ENCODE results near the gene CHRNA10.

CHRNA10 gene, protein sequence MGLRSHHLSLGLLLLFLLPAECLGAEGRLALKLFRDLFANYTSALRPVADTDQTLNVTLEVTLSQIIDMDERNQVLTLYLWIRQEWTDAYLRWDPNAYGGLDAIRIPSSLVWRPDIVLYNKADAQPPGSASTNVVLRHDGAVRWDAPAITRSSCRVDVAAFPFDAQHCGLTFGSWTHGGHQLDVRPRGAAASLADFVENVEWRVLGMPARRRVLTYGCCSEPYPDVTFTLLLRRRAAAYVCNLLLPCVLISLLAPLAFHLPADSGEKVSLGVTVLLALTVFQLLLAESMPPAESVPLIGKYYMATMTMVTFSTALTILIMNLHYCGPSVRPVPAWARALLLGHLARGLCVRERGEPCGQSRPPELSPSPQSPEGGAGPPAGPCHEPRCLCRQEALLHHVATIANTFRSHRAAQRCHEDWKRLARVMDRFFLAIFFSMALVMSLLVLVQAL

DNA sequence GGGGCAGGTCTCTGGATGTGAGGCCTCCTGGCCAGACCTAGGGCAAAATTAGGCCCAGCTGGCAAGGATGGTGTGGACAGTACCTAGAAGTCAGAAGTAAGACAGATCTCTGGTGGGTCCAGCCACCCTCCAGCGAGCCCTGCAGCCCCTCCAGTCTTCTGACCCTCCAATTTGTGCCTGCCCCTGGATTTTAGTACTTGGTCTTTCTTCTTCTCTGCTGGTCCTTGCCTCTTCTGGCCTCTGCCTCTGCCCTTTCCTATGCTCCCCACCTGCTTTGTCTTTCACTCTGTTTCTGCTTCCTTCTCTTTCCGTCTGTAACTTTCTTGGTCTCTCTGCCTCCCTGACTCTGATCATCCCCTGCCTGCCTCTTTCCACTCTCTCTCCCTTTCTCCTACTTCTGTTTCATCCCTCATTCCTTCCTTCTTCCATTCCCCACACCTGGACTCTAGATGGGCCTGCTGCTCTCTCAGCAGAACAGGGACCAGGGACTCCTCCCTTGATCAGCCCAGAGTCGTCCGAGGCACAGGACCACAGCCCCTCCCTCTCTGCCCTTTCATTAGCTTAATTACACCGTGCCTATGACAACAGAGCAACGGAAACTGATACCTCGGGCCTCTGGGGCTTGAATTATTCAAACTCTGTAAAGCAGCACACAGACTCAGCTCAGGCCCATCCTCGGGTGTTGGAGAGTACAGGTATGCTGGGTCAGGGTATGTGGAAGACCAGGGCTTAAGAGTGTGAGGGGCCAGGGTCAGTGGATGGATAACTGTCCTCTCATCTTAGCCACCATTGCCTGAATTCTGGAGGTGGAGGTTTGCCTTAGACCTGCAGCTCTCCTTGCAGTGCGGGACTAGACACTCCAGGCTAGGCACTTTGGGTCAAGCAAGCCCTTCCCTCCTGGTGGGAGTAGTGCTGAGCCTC is at the start of gene CHRNA10:
Gene CHRNA10 (minus strand): TSS at position 51 of the 921 bp plus-strand sequence. CDS start 72 bp downstream, outside the sequence.
- DNase-seq: no peak

DNA sequence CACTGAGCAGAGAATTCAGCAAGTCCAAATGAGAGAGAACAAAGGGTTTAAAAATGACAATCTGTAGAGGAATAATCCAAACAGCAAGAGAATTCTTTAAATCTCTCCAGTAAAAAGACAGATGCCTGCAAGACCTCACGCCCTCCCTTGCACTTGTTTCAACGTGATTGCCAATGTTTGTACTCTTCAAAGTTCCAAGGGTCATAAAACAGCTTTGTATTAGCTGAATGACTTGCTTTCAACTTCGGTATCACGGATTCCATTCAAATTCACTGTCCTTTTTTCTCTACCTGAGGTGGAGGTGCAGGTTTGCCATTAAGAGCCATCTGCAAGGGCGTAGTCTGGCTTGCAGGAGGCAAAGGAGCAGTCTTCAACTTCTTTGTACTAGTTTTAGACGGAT is 41.1 kb upstream of the CHRNA10 start:
- no peak for DNase-seq

DNA sequence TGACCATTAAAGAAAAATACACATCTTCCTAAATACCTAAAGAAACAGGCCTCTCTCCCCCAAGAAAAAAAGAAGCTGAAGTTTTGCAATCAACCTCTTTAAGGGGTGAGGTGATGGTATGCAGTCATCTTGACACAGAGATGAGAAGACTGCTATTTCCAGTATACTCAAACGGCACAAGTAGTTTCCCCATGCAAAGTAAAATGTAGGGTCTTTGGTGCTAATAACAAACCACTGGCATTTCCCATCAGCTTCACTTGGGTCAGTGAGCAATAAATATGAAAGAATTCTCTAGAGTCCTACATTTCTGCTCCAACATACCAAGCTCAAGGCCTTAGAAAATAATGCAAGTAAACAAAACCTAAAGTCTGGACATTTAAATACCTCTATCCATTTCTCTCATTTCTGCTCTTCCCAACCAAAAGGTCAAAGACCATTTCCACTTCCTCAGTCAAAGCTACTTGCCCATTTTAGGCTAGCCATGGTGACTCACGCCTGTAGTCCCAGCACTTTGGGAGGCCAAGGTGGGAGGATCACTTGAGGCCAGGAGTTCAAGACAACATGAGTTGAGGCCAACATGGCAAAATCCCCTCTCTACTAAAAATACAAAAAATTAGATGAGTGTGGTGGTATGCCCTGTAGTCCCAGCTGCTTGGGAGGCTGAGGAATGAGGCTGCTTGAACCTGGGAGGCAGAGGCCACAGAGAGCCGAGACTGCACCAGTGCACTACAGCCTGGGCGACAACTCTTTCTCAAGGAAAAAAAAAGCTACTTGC is 39.5 kb upstream of the CHRNA10 start:
- DNase-seq: no peak

DNA sequence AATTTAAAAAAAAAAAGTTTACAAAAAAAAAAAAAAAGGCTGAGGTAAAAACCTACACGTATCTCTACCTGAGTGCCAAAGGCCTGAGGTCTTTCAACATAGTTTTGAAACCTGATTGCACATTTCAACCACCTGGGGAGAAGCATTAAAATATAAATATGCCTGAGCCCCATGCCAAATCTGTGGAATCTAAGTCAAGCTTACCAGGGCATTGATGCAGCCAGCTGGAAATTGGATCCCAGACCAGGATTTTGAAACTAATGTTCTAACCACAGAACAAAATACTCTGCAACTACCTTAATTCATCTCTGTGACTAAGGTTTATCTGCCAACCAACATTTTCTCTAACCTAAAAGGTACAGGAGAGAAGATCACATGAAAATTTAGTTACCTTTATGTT is 38.8 kb upstream of the CHRNA10 start:
- DNase-seq: no peak

DNA sequence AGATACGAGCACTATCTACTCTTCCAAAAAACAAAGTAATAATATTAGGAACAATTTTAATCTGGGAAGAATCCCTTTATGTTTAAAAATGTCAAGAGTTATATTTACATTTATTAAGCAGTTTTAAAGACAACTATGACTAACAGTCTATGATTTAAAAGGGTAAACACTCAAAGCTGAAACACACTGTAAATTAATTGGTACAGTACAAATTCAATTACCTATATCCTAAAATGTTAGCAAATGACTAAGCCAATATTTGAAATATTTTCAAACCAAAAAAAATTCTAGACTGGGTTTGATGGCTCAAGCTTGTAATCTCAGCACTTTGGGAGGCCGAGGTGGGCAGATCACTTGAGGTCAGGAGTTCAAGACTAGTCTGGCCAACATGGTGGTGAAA is 36.0 kb upstream of the CHRNA10 start:
- DNase-seq: no peak

DNA sequence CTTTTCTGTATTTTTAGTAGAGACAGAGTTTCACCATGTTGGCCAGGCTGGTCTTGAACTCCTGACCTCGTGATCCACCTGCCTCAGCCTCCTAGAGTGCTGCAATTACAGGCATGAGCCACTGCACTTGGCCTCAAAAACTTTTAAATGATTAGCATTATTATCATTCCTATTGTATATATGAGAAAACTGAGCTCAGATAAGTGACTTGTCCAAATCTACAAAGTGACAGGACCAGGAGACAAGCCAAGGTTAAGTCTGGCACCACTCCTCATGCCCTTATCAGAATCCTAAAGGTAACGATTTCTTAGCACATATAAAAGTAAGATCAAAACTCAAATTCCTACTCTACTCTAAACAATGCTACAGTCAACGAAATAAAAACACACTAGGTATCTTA is 32.2 kb upstream of the CHRNA10 start:
- no peak for DNase-seq

DNA sequence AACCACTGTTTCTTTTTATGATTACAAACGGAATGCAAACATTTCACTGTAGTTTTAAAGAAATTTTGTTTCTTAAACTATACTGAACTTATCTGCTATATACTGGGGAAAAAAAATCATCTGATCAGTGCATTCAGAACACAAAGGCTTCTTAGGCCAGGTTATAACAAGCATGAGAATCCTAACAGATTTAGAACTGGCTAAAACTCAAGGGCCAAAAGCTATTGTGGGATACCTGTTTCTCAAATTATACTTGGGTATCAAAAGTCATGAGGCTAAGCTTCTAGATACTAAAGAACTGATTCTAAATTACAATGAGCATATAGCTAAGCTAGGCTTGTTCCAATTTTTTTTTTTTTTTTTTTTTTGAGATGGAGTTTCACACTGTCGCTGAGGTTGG is 29.7 kb upstream of the CHRNA10 start:
- no peak for DNase-seq

DNA sequence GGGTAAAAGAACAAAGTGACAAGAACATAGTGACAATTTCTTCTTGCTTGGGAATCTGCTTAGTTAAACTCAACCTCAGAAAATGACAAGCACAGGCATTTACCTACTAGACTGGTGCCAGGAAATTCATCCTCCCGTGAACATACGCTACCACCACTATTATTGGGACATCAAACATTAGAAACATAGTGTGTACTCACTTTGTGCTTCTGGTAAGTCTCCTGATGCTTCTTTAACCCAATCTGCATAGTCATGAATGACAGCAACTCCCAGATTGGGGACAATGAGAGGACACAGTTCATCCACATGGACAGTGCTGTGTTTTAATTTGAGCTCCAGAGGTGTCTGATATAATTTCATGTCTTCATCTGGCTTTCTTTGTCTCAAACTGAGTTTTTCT is 29.2 kb upstream of the CHRNA10 start:
- DNase-seq: no peak

DNA sequence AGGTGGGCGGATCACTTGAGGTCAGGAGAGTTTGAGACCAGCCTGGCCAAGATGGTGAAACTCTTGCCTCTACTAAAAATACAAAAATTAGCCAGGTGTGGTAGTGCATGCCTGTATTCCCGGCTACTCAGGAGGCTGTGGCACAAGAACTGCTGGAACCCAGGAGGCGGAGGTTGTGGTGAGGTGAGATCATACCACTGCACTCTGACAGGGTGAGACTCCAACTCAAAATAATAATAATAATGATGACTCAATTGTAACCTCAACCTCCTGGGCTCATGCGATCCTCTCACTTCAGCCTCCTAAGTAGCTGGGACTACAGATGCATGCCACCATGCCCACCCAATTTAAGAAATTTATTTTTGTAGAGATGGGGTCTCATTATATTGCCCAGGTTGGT is 15.6 kb upstream of the CHRNA10 start:
- DNase-seq: no peak

DNA sequence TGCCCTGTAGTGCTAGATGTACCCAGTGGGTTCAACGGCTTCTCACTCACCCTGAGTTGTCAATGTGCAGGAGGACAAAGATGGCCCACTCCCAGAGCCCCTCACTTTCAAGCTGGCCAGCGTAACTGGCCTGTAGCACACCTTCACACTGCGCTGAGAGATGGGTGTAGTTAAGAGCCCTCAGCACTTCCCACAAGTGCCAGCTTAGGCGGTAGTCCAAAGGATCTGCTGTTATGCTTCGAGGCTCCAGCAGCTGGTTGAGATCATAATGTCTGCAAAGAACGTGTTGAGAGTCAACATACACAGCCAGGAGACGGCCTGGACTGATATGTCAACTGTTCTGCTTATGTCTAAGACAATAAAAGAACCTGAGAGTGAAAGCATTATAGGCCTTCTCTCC is 14.7 kb upstream of the CHRNA10 start:
- DNase-seq: no peak

DNA sequence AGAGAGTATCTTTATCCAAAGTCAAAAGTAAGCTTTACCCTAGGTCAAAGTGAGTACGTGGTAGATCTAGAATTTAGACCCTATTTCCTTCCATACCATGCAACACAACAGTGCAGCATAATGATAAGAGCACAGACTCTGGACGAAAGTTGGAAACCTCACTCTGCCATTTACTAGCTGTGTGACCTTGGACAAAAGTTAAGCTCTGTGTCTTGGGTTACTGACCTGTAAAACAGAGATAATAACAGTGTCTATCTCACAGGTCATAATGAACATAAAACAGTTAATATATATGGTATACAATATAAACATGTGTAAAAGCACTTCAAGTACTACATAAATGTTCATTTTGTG is 13.6 kb upstream of the CHRNA10 start:
- no peak for DNase-seq

DNA sequence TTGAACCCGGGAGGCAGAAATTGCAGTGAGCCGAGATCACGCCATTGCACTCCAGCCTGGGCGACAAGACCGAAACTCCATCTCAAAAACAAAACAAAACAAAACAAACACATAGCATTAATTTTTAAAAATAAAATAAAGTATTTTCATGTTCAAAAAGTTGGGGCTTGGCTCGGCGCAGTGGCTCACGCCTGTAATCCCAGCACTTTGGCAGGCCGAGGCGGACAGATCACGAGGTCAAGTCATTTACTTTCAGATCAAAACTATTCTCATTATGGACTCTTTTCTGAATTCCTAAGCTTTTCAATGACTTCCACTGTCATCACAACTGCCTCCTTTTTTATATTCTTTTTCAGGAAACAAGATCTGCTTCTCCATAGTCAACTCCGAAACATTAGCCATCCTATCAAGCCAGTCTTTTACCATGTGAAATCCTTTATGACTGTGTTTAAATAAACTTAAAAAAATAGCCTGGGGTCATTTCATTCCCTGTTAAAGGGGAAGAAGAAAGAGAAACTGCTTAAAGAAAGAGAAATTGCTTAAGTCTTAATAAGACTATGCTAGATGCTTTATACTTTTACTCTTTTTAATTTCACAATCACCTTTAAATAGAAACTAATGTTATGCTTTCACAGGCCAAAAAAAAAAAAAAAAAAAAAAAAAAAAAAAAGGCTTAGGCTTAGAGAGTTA is 13.1 kb upstream of the CHRNA10 start:
- no peak for DNase-seq

DNA sequence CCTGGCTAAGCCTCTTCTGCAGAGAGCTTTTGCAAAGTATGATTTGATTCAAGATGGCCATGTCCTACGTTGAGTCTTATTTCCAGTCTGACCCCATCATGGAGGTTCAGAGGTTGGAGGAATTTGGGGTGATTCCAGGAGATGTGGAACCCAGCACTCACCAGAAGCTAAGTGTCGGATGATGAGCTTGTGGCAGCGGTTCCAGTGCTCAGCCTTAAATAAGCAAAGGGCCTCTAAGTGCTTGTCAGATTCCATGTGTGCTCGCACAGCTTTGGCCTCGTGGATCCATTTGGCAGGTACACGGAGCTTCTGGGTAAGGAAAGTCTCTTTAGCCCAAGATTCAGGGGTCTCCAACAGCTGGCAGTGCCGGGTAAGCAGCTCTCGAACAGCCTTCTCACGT is 11.9 kb upstream of the CHRNA10 start:
- DNase-seq: no peak

DNA sequence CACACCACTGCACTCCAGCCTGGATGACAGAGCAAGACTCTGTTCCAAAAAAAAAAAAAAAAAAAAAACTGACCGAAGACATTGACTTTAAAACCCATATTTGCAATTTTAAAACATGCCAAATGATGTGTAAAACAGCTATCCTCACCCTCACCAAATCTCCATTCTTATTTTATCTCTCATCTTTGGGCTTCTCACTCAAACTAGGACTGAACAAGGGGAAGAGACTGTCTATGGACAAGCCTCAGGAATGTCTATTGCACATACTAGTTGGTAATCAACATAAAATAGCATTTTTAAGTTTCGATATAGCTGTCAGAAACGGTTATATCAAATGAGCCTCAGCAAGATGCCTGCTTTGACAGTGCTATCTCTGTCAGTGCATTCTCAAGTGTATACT is 7.9 kb upstream of the CHRNA10 start:
- no peak for DNase-seq

DNA sequence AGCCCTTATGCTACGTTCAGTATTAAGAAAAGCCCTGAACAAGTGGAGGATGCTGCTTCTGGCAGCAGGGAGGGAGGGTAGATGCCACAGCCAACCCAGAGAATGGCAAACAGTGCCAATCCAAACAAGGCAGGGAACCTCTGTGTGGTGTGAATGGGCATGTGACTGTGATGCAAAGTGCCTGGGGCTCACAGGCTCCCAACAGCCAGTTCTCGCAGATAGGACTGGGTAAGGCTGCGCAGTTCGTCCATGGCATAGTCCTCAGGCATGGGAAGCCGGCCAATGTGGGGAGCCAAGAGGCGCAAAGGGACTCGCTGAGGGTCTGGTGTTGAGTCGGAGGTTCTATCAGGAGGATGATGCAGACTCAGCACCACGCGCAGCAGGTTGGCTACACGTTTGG is 4.8 kb upstream of the CHRNA10 start:
- no peak for DNase-seq

DNA sequence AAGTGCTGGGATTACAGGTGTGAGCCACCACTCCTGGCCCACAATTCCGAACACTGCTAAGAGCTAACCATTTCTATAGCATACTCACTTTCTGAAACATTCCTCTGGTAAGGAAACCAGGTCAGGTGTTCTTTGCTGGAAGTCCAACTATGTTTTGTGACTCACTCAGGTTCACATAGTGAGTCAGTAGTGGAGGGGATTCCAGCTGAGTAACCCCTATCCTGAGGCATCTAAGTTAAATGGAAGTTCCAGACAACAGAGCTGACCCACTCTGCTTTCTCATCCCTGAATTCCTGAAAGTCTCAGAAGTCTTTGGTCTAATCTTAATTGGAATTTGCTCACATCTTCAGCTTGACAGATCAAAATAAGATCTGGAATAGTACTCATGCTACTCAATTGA is 3.0 kb upstream of the CHRNA10 start:
- DNase-seq: no peak

DNA sequence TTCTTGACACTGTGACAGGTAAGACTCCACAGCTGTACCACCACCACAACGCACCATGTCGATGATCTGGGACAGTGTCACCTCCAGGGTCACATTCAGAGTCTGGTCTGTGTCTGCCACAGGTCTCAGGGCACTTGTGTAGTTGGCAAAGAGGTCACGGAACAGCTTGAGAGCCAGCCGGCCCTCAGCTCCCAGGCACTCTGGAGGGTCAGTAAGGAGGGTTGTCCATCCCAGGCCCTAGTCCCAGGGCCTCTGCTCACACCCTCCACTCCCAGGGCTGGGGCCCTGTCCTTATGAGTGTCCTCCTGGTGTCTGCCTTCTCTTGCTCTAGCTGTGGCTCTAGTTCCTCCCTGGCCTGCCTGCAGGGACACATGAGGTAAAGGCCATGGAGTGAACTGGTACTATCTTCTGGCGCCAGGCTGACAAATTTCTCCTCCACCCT is 1.4 kb downstream of the CHRNA10 start:
- DNase-seq: no peak

DNA sequence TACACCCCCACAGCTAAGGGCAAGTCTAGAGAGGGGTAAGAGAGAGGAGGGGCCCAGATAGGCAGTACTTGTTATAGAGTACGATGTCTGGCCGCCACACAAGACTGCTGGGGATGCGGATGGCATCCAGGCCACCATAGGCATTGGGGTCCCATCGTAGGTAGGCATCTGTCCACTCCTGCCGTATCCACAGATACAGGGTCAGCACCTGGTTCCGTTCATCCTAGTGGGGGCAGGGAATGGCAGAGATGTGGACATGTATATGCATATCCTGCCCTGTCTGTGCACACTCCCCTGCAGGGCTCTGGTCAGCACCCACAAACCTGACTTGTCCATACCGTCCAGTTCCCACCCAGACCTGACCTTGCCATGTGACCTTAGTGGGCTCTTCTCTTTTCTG is 2.1 kb downstream of the CHRNA10 start:
- no peak for DNase-seq

DNA sequence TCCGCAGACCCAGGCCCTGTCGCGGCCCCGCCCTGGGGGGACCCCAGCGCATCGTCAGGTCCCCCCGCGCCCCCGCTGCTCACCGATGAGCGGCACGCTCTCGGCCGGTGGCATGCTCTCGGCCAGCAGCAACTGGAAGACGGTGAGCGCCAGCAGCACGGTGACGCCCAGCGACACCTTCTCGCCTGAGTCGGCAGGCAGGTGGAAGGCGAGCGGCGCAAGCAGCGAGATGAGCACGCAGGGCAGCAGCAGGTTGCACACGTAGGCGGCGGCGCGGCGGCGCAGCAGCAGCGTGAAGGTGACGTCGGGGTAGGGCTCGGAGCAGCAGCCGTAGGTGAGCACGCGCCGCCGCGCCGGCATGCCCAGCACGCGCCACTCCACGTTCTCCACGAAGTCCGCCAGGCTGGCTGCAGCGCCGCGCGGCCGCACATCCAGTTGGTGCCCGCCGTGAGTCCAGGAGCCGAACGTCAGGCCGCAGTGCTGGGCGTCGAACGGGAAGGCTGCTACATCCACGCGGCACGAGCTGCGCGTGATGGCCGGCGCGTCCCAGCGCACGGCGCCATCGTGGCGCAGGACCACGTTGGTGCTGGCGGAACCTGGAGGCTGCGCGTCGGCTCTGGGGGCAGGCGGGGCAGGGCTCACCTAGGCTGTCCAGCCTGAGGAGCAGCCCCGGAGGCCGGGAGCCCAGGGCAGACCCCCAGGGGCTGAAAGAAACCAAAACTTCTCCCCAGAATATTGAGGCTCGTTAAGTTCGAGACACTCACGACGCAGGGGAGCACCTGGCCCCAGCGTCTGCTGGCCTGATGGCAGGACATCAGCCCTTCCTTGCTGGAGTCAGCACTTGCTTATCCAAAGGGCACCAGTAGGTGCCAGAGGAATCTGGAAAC is 3.8 kb downstream of the CHRNA10 start:
- no peak for DNase-seq

DNA sequence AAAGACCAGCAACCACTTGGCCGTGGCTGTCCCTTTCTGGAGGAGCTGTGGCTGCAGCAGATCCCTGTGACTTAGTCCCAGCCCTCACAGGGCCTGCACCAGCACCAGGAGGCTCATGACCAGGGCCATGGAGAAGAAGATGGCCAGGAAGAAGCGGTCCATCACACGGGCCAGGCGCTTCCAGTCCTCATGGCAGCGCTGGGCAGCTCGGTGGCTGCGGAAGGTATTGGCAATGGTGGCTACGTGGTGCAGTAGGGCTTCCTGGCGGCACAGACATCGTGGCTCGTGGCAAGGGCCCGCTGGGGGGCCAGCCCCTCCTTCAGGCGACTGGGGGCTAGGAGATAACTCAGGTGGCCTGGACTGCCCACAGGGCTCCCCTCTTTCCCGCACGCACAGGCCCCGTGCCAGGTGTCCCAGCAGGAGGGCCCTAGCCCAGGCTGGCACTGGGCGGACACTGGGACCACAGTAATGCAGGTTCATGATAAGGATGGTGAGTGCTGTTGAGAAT is 5.1 kb downstream of the CHRNA10 start:
- DNase-seq: no peak

DNA sequence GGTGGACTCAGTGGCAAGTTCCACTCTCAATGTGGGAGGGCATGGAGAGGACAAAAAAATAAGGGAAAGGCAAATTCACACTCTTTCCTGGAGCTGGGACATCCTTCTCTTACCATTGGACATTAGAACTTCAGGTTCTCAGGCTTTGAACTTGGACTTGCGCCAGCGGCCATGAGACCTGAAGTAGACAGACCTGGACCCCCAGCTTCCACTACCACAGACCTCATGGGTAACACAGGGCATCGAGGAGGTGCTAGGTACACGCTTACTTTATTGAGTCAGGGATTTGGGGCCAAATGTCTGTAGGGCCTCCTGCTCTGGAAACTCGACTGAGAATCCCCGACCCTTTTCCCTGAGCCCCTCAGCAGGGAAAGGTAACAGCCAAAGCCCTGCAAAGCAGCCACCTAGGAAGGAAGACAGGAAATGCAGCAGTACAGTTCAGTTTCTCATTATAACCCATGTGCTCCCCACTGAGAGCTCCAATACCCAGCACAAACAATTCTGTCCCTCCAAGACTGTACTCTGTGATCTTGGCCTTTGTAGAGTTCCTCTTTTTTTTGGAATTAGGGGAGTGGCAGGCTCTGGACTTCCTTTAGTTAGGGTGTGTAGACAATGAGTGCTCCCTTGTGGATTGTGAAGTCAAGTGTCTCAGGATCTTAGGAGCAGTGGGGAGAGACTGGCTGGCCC is 5.7 kb downstream of the CHRNA10 start:
- DNase-seq: no peak
